ENCODE results near the gene PMM2. TPM values are rescaled to one million over a fixed set of nuclear protein-coding genes. Genes with fewer than 3 reads are reported as not detected.
"Not testable (repeated sequence)": the region's sequence is repeated elsewhere in the genome, so short reads cannot be mapped to it uniquely, and the experiment has no call there.

The PMM2 gene
- total RNA-seq, 1 experiment from 2014 or later, result 47.9 TPM

GRCh38 chr16:8796469-8797363 is 923 bp upstream of the PMM2 start:
- H3K4me1 ChIP-seq (replicated peaks), result peaks cover 12% of the 10 kb centered on the region
- H3K9me3 ChIP-seq (replicated peaks), result no peaks in the 10 kb centered on the region
- peaks cover 36% of the 10 kb centered on the region for H3K36me3 ChIP-seq
- H3K27me3 ChIP-seq (replicated peaks), result no peaks in the 10 kb centered on the region
- H3K4me3 ChIP-seq, result peak overlapping the region; percentile 69
- H3K27ac ChIP-seq, result peak overlapping the region; percentile 80; the same call in 1 of the 2 replicates
- no peak for DNase-seq (ENCODE audit: low read depth in 1 of 2, low spot score in 2 of 2)

DNA sequence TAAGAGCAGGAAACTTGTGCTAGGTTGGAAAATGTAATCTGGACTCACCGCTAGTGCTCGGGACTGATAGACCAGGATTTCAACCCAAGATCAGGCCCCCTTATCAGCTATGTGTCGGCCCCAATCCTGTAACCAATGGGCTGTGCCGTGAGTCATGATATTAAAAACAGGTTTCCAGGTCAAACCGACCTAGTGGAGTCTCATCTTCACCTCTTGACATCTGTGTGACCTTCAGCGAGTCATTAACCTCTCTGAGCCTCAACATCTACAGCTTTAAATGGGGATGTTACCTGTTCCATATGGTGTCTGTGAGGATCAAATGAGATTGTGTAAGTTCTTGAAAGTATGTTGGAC is 512 bp downstream of the PMM2 start:
- peaks cover 50% of the 10 kb centered on the region for H3K36me3 ChIP-seq
- peaks cover 12% of the 10 kb centered on the region for H3K4me1 ChIP-seq (replicated peaks)
- peak overlapping the region; percentile 69 for H3K4me3 ChIP-seq
- no peaks in the 10 kb centered on the region for H3K27me3 ChIP-seq (replicated peaks)
- no peak for DNase-seq (ENCODE audit: low read depth in 1 of 2, low spot score in 2 of 2)
- H3K9me3 ChIP-seq (replicated peaks), result no peaks in the 10 kb centered on the region
- peak overlapping the region; percentile 80 for H3K27ac ChIP-seq

DNA sequence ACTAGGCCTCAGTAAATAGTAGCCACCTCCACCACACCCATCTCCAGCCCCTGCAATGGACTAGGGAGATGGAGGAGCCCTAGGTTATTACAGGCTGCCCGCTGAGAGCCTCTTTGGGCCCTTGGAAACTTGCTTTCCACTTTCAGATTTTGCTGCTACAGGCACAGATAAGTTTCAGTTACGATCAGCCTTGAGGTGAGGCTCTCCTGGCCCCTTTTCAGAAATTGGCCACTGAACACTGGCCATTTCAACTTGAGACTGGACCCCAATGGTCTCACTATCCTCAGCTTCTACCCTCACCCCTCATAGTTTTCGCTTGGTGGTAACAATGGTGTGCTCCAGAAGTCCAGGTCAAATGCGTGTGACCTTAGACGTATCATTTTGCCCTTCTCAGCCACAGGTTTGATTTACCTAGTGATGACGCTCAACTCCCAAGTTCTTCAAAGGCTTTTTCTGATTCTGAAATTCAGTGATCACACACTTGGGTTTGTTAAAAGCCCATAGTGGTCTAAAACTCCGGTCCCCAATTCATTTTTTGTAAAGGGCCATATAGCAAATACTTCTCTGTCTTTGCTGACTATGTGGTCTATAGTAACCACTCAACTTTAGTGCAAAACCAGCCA is 1.0 kb downstream of the PMM2 start:
- DNase-seq (ENCODE audit: low read depth in 1 of 2, low spot score in 2 of 2), result no peak

DNA sequence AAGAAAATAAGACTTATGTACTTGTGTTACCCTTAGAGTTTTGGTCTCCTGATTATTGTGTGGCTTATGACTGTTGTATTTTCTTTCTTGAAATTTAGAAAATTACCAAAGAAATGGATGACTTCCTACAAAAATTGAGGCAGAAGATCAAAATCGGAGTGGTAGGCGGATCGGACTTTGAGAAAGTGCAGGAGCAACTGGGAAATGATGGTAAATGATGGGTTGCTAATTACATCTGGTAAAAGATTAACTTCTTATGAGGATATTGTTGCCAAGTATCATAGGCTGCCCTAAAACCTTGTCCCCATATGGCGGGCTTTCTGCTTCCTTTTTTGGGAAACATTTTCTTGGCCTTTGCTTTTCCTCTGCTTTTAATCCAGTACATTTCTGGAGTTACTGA is 4.1 kb downstream of the PMM2 start:
- Histone ChIP-seq H3K27me3 (replicated peaks) (no peaks in the 10 kb centered on the region), H3K27ac (no peak overlapping the region), H3K4me3 (no peak overlapping the region), H3K9me3 (replicated peaks) (no peaks in the 10 kb centered on the region), H3K36me3 (peaks cover 81% of the 10 kb centered on the region), H3K4me1 (replicated peaks) (peaks cover 9% of the 10 kb centered on the region)
- no peak for DNase-seq (ENCODE audit: low read depth in 1 of 2, low spot score in 2 of 2)

More for the DNA sequence above, 1.0 kb downstream of the PMM2 start:
- H3K9me3 ChIP-seq (replicated peaks), result no peaks in the 10 kb centered on the region
- H3K4me3 ChIP-seq, result peak overlapping the region; percentile 69
- H3K36me3 ChIP-seq, result peaks cover 54% of the 10 kb centered on the region
- H3K4me1 ChIP-seq (replicated peaks), result peaks cover 12% of the 10 kb centered on the region
- peak overlapping the region; percentile 80 for H3K27ac ChIP-seq
- H3K27me3 ChIP-seq (replicated peaks), result no peaks in the 10 kb centered on the region

DNA sequence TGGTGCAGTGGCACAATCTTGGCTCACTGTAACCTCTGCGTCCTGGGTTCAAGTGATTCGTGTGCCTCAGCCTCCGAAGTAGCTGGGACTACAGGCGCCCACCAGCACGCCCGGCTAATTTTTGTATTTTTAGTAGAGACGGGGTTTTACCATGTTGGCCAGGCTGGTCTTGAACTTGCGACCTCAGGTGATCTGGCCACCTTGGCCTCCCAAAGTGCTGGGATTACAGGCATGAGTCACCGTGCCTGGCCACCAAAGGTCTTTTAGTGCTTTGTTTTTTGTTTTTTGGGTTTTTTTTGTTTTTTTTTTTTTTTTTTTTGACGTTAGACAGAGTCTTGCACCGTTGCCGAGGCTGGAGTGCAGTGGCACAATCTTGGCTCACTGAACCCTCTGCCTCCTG is 6.1 kb downstream of the PMM2 start:
- H3K9me3 ChIP-seq (replicated peaks); H3K27ac ChIP-seq; H3K27me3 ChIP-seq (replicated peaks); DNase-seq (ENCODE audit: low read depth in 1 of 2, low spot score in 2 of 2); H3K4me3 ChIP-seq; H3K4me1 ChIP-seq (replicated peaks): not testable (repeated sequence)
- H3K36me3 ChIP-seq, result peaks cover 90% of the 10 kb centered on the region

- peaks cover 90% of the 10 kb centered on the region for H3K36me3 ChIP-seq
- DNase-seq (ENCODE audit: low read depth in 1 of 2, low spot score in 2 of 2), result no peak
- H3K4me3 ChIP-seq, result no peak overlapping the region
- H3K27me3 ChIP-seq (replicated peaks), result no peaks in the 10 kb centered on the region
- H3K27ac ChIP-seq, result no peak overlapping the region
- H3K4me1 ChIP-seq (replicated peaks), result no peaks in the 10 kb centered on the region
- H3K9me3 ChIP-seq (replicated peaks), result no peaks in the 10 kb centered on the region
Measured at GRCh38 chr16:8804313-8804712, 6.7 kb downstream of the PMM2 start.

DNA sequence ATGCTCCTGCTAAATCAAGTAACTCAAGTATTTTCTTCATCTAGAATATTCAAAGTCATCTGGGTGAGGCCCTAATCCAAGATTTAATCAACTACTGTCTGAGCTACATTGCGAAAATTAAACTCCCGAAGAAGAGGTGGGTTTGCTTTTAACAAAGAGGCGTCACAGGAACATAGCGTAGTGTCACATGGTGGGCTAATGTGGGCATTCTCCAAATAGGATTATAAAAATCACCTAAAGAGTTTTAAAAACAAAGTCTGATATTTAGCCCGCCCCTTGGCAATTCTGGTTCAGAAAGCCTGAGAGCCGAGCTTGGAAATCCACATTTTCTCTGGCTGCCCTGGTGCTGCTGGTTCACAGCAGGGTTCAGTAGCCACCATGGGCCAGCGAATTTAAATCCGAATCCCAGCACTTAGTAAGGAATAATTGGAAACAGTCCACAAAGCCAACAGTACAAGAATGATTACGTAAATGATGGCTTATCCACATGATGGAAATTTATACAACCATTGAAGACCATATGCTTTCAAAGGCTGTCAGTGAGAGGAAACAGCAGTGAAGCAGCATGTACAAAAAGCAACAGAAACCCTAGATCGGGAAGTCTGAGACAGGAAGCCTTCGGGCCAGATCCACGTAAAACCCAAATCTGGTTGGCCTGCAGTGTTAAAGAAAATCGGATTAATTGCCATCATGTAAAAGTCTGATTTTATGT is 8.8 kb downstream of the PMM2 start:
- H3K27ac ChIP-seq, result no peak overlapping the region

GRCh38 chr16:8807189-8807588 is 9.6 kb downstream of the PMM2 start:
- Histone ChIP-seq H3K4me1 (replicated peaks) (no peaks in the 10 kb centered on the region), H3K27me3 (replicated peaks) (no peaks in the 10 kb centered on the region), H3K9me3 (replicated peaks) (no peaks in the 10 kb centered on the region), H3K27ac (no peak overlapping the region), H3K4me3 (no peak overlapping the region), H3K36me3 (peaks cover 95% of the 10 kb centered on the region)
- DNase-seq (ENCODE audit: low read depth in 1 of 2, low spot score in 2 of 2), result no peak

More for the DNA sequence above, 8.8 kb downstream of the PMM2 start:
- no peak for DNase-seq (ENCODE audit: low read depth in 1 of 2, low spot score in 2 of 2)
- Histone ChIP-seq H3K9me3 (replicated peaks) (no peaks in the 10 kb centered on the region), H3K4me3 (no peak overlapping the region), H3K36me3 (peaks cover 94% of the 10 kb centered on the region), H3K4me1 (replicated peaks) (no peaks in the 10 kb centered on the region), H3K27me3 (replicated peaks) (no peaks in the 10 kb centered on the region)

DNA sequence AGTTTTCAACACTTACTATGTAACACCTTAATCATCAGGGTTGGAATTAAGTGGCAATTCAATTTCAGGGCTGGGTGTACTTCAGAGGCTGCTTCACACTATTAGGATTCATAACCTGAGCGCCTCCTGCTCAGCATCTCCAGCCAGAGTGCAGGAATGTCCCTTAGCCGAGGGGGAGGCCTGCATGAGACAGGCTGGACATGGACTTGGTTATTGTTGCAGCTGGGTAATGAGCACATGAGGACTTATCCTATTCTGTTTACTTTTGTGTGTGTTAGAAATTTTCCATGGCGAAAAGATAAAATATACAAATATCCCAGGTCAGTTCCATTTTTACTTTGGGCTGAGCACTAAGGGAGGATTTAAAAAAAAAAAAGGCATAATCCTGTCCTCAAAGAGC is 10.4 kb downstream of the PMM2 start:
- peaks cover 95% of the 10 kb centered on the region for H3K36me3 ChIP-seq
- no peaks in the 10 kb centered on the region for H3K9me3 ChIP-seq (replicated peaks)
- H3K4me1 ChIP-seq (replicated peaks), result no peaks in the 10 kb centered on the region
- H3K27ac ChIP-seq, result no peak overlapping the region
- no peaks in the 10 kb centered on the region for H3K27me3 ChIP-seq (replicated peaks)
- no peak overlapping the region for H3K4me3 ChIP-seq
- no peak for DNase-seq (ENCODE audit: low read depth in 1 of 2, low spot score in 2 of 2)

DNA sequence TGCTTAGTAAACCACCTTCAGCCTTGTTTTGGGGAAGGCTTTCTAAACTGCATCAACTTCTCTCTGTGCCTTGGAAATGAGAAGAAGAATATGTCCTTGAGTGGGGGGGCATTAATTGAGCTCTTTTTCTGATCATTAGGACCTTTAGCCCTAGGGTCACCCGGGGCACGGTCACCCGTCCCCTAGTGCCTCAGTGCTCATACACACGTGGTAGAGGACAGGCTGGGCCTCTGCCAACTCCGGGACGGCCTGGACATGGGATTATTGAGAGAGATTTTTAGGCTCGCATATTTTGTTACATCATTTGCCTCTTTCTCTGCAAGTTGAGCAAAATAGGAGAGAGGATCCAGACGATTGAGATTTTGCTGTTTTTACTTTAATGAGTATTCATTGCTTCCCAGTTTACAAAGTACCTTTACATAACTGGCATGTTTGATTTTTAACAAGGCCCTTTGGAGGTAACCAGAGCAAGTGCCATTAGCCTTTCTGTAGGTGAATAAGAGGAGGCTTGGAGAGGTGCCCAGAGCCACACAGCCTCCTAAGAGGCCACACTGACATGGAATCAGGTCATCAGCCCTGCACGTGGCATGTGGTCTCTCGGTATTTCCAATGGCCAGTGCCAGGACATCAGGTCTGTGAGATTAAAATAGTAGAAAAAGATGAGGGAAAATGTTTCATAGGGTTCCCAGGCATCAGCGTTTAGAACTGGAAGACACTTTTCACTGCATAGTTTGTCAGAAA is 11.1 kb downstream of the PMM2 start:
- no peak overlapping the region for H3K27ac ChIP-seq
- DNase-seq (ENCODE audit: low read depth in 1 of 2, low spot score in 2 of 2), result no peak
- H3K4me1 ChIP-seq (replicated peaks), result no peaks in the 10 kb centered on the region
- H3K4me3 ChIP-seq, result no peak overlapping the region
- H3K9me3 ChIP-seq (replicated peaks), result no peaks in the 10 kb centered on the region
- H3K36me3 ChIP-seq, result peaks cover 98% of the 10 kb centered on the region
- H3K27me3 ChIP-seq (replicated peaks), result no peaks in the 10 kb centered on the region

- Histone ChIP-seq H3K4me1 (replicated peaks) (no peaks in the 10 kb centered on the region), H3K27me3 (replicated peaks) (no peaks in the 10 kb centered on the region), H3K9me3 (replicated peaks) (no peaks in the 10 kb centered on the region), H3K4me3 (no peak overlapping the region), H3K27ac (no peak overlapping the region), H3K36me3 (peaks cover 100% of the 10 kb centered on the region)
- no peak for DNase-seq (ENCODE audit: low read depth in 1 of 2, low spot score in 2 of 2)
Measured at GRCh38 chr16:8812162-8812843, 14.7 kb downstream of the PMM2 start.

GRCh38 chr16:8814095-8814806 is 16.6 kb downstream of the PMM2 start:
- Histone ChIP-seq H3K4me3 (no peak overlapping the region), H3K27me3 (replicated peaks) (no peaks in the 10 kb centered on the region), H3K36me3 (peaks cover 100% of the 10 kb centered on the region), H3K4me1 (replicated peaks) (no peaks in the 10 kb centered on the region), H3K27ac (no peak overlapping the region), H3K9me3 (replicated peaks) (no peaks in the 10 kb centered on the region)
- no peak for DNase-seq (ENCODE audit: low read depth in 1 of 2, low spot score in 2 of 2)

Data from SJSA1 (cell line).